GM23248 (cell line): ENCODE results near the gene PEX10.

ENCODE experiments used
- EZH2 ChIP-seq: fragments of 200-600 bp; sonication (generic); IDR thresholded peaks from 2 replicates; pipeline ENCODE4 v1.6.1; 2018; ENCODE audit warnings: antibody characterized with exemption, mild to moderate bottlenecking; ENCODE audit not compliant: insufficient read depth, poor library complexity, severe bottlenecking
- EZH2phosphoT487 ChIP-seq: fragments of 200-600 bp; sonication (generic); IDR thresholded peaks from 2 replicates; pipeline ENCODE4 v1.6.1; 2018; ENCODE audit warnings: antibody characterized with exemption, moderate library complexity, mild to moderate bottlenecking, low read depth; ENCODE audit not compliant: insufficient read depth

GRCh38 chr1:2427051-2427450, 14.7 kb upstream of the PEX10 start:
- no peak for TF ChIP-seq EZH2
- TF ChIP-seq EZH2phosphoT487: no peak
